ENCODE data around the gene SIM2.

DNA sequence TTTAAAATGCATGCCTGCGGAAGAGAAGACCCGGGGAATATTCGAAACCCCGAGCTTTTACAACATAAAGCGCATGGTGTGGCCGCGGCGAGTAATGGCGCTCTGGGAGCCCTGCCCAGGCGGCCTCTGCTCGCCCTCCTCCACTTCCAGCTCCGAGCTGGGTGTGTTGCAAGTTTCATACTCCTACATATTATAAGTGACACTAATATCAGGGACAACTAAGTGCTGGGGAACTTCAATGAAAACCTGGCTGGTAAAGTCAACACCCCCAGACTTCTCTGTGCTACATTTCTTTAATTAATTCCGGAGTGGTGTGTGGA, 11.8 kb downstream of the SIM2 start:
- TF ChIP-seq, protein P1, sequence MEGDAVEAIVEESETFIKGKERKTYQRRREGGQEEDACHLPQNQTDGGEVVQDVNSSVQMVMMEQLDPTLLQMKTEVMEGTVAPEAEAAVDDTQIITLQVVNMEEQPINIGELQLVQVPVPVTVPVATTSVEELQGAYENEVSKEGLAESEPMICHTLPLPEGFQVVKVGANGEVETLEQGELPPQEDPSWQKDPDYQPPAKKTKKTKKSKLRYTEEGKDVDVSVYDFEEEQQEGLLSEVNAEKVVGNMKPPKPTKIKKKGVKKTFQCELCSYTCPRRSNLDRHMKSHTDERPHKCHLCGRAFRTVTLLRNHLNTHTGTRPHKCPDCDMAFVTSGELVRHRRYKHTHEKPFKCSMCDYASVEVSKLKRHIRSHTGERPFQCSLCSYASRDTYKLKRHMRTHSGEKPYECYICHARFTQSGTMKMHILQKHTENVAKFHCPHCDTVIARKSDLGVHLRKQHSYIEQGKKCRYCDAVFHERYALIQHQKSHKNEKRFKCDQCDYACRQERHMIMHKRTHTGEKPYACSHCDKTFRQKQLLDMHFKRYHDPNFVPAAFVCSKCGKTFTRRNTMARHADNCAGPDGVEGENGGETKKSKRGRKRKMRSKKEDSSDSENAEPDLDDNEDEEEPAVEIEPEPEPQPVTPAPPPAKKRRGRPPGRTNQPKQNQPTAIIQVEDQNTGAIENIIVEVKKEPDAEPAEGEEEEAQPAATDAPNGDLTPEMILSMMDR (IDR thresholded peaks at IDR 0.05) = no peak
- TF ChIP-seq POLR2A (IDR thresholded peaks at IDR 0.05) (no peak), POLR2AphosphoS5 (IDR thresholded peaks at IDR 0.05) (no peak)

All from suprapubic skin (tissue), 4 donors.